Keratinocyte (primary cell): Measurements from ENCODE around the gene TMEM266. TPM values are rescaled to one million over a fixed set of nuclear protein-coding genes. Genes with fewer than 3 reads are reported as not detected.

Experiments used
- DNase-seq: peaks from one replicate; pipeline ENCODE4 v3.0.0-alpha.2; 2011; ENCODE audit warnings: low read depth, missing footprints, low spot score
- FAIRE-seq: peaks from 2 replicates; lab custom pipeline; 2011; peaks lifted over from hg19 to GRCh38; lab: Jason Lieb, UNC
- H2AFZ ChIP-seq: 2 replicates; pipeline ENCODE4 v1.6.0; 2012; ENCODE audit warnings: low read length, control low read depth, inconsistent platforms; ENCODE audit not compliant: control insufficient read depth
- H3K27ac ChIP-seq: 2 replicates; pipeline ENCODE4 v1.5.1; 2011; ENCODE audit warnings: low read length; ENCODE audit not compliant: control insufficient read depth, insufficient read depth
- H3K27me3 ChIP-seq: 3 replicates; pipeline ENCODE4 v1.6.0; 2011; ENCODE audit warnings: low read length; ENCODE audit not compliant: control insufficient read depth, insufficient read depth; ENCODE audit errors: extremely low read depth
- H3K36me3 ChIP-seq, 2 experiments: 2 replicates in 1 of 2; 3 replicates in 1 of 2; pipeline ENCODE4 v1.5.1; 2011; ENCODE audit warnings: low read length in 2 of 2, mild to moderate bottlenecking in 1 of 2; ENCODE audit not compliant: control insufficient read depth in 2 of 2, insufficient read depth in 2 of 2; ENCODE audit errors: extremely low read depth in 1 of 2
- H3K4me1 ChIP-seq: 3 replicates; pipeline ENCODE4 v1.5.1; 2011; ENCODE audit warnings: low read length; ENCODE audit not compliant: control insufficient read depth, insufficient read depth; ENCODE audit errors: extremely low read depth
- H3K4me2 ChIP-seq: 3 replicates; pipeline ENCODE4 v1.6.0; 2011; ENCODE audit warnings: low read depth, low read length; ENCODE audit not compliant: control insufficient read depth, insufficient read depth; ENCODE audit errors: extremely low read depth
- H3K4me3 ChIP-seq, 3 experiments: fragments of 200-600 bp in 1 of 3; sonication (generic) in 1 of 3; 2 replicates in 2 of 3; 3 replicates in 1 of 3; pipeline ENCODE4 v1.5.1; 2011 to 2016; ENCODE audit warnings: low read length in 3 of 3, mild to moderate bottlenecking in 3 of 3, control low read depth in 2 of 3, inconsistent platforms in 1 of 3, low read depth in 1 of 3, mixed read lengths in 1 of 3, mixed run types in 1 of 3, moderate library complexity in 1 of 3; ENCODE audit not compliant: control insufficient read depth in 2 of 3, insufficient read depth in 2 of 3; ENCODE audit errors: extremely low read depth in 1 of 3
- H3K79me2 ChIP-seq: 2 replicates; pipeline ENCODE4 v1.6.0; 2012; ENCODE audit warnings: low read length; ENCODE audit not compliant: control insufficient read depth, insufficient read depth
- H3K9ac ChIP-seq: 3 replicates; pipeline ENCODE4 v1.6.0; 2011; ENCODE audit warnings: low read length; ENCODE audit not compliant: control insufficient read depth, insufficient read depth; ENCODE audit errors: extremely low read depth
- H3K9me1 ChIP-seq: 3 replicates; pipeline ENCODE4 v1.6.0; 2011; ENCODE audit warnings: low read length; ENCODE audit not compliant: control insufficient read depth, insufficient read depth; ENCODE audit errors: extremely low read depth
- H3K9me3 ChIP-seq: 2 replicates; pipeline ENCODE4 v1.5.1; 2012; ENCODE audit warnings: low read depth, low read length; ENCODE audit not compliant: control insufficient read depth
- H4K20me1 ChIP-seq: 3 replicates; pipeline ENCODE4 v1.6.0; 2011; ENCODE audit warnings: low read length; ENCODE audit not compliant: control insufficient read depth, insufficient read depth; ENCODE audit errors: extremely low read depth
- EZH2 ChIP-seq: IDR thresholded peaks from one replicate; pipeline ENCODE4 v1.6.1; 2012; ENCODE audit warnings: inconsistent platforms, mild to moderate bottlenecking, low read length, moderate library complexity
- dilution Hi-C: fragments of 300-500 bp; cut with MboI; formaldehyde crosslinking; loops from one replicate; pipeline ENCODE4 v1.7.0; 2020; ENCODE audit warnings: low sequenced_read_pairs; ENCODE audit not compliant: extremely low pct_ligation_motif_present
- polyA plus RNA-seq, 5 experiments: library from polyadenylated mRNA; depleted of rRNA in 3 of 5; stranded (reverse) in 3 of 5; stranded (forward) in 1 of 5; unstranded in 1 of 5; fragments of >200 nt; gene quantifications; 1 replicate in 1 of 5; 2 replicates in 3 of 5; 3 replicates in 1 of 5; pipeline versions ENCODE4 v1.2.1 to v1.2.3, GENCODE V29; 2011 to 2012; ENCODE audit warnings: missing spikeins in 2 of 5, low read depth in 1 of 5, low replicate concordance in 1 of 5
- TF ChIP-seq, protein P1 (sequence below), 3 experiments: IDR thresholded peaks in 1 of 3; conservative IDR thresholded peaks in 1 of 3; optimal IDR thresholded peaks in 1 of 3; 2 replicates in 2 of 3; 3 replicates in 1 of 3; pipeline versions ENCODE3 to v1.5.1; 2011; ENCODE audit warnings: low read length in 3 of 3, mild to moderate bottlenecking in 3 of 3, moderate library complexity in 2 of 3, control low read depth in 1 of 3, inconsistent platforms in 1 of 3; ENCODE audit not compliant: insufficient read depth in 2 of 3; ENCODE audit errors: extremely low read depth in 1 of 3

Gene TMEM266
- polyA plus RNA-seq, 1 donor (not counting 4 experiments of a cell fraction or from before 2014, with no cell fraction given) = 0.03 TPM

DNA sequence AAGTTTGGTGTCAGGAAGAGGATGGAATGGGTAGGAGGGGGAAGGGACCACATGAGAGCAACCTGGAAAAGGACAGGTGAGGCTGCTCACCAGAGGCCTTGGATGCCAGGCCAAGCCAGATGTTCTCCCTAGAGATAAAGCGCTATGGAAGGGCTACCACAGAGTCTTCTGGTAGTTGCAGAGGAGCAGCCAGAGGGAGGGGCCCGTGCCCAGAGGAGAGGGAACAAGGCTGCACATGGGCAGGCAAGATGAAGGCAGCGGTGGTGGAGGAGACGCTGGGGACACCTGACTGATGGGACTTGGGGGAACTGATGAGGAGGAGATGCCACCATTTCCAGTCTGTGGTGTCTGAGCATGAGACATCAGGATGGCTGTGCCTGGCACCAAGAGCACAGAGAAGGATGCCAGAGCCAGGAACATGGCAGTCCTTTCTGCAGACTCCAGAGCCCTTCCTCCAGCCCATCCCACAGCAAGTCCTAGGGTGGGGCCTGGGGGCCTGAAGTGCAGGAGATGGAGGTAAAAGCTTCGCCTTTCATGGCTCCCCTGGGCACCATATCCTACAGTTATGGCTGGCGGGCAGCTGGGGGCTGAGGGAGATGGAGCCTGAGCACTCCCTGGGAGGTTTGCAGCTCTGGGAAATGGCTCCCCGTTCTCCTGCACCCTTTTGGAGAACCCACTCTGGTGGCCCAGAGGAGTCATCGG, 148.4 kb downstream of the TMEM266 start:
- FAIRE-seq (no peak), DNase-seq (no peak)
- no peak overlapping the region for H3K4me2 ChIP-seq
- H3K27ac ChIP-seq = no peak overlapping the region
- peaks cover 6% of the 10 kb centered on the region for H3K4me1 ChIP-seq
- no peaks in the 10 kb centered on the region for H3K9me1 ChIP-seq
- no peaks in the 10 kb centered on the region for H4K20me1 ChIP-seq
- dilution Hi-C loops = no loop called here
- no peak overlapping the region for H3K9ac ChIP-seq
- no peaks in the 10 kb centered on the region for H3K27me3 ChIP-seq
- TF ChIP-seq, protein P1, sequence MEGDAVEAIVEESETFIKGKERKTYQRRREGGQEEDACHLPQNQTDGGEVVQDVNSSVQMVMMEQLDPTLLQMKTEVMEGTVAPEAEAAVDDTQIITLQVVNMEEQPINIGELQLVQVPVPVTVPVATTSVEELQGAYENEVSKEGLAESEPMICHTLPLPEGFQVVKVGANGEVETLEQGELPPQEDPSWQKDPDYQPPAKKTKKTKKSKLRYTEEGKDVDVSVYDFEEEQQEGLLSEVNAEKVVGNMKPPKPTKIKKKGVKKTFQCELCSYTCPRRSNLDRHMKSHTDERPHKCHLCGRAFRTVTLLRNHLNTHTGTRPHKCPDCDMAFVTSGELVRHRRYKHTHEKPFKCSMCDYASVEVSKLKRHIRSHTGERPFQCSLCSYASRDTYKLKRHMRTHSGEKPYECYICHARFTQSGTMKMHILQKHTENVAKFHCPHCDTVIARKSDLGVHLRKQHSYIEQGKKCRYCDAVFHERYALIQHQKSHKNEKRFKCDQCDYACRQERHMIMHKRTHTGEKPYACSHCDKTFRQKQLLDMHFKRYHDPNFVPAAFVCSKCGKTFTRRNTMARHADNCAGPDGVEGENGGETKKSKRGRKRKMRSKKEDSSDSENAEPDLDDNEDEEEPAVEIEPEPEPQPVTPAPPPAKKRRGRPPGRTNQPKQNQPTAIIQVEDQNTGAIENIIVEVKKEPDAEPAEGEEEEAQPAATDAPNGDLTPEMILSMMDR (optimal IDR thresholded peaks at IDR 0.05 in 1 of 3, IDR thresholded peaks at IDR 0.05 in 1 of 3, conservative IDR thresholded peaks at IDR 0.05 in 1 of 3; ENCODE audit: extremely low read depth in 1 of 3, insufficient read depth in 2 of 3, low read length in 3 of 3) = no peak
- TF ChIP-seq EZH2 = no peak
- H3K36me3 ChIP-seq = peaks cover 17 to 21% of the 10 kb centered on the region in 2 experiments
- H3K9me3 ChIP-seq = no peaks in the 10 kb centered on the region
- H3K79me2 ChIP-seq = no peaks in the 10 kb centered on the region
- no peak overlapping the region for H2AFZ ChIP-seq
- no peak overlapping the region for H3K4me3 ChIP-seq

DNA sequence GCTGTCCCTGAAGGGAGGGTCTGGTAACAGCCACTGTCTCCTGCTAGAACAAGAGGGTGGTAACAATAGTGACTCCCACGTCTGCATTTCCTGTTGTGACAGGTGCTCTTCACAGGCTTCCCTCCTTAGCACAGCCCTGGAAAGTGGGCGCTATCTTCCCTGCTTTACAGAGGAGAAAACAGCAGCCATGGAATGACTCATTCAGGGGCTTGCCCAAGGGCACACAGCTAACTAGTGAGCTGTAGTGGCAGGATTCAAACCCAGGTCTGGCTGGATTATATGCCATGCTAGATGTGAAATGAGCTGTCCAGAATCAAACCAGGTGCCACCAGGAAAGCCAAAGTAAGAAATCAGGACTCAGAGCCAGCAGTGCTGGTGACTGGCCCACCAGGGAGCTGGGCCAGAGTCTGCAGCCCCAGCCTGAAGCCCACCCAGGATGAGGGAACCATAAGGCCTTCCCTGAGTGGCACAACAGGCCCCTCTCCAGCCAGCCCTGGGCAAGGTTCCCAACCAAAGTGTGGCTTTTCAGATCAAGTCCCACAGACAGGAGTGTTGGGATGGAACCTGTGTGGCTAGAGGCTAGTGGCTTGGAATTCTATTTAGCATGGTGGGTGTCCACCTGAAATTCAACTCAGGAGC, 149.1 kb downstream of the TMEM266 start:
- Histone ChIP-seq H4K20me1 (no peaks in the 10 kb centered on the region), H2AFZ (no peak overlapping the region), H3K27ac (no peak overlapping the region), H3K9me1 (no peaks in the 10 kb centered on the region), H3K27me3 (no peaks in the 10 kb centered on the region), H3K36me3 (peaks cover 22 to 23% of the 10 kb centered on the region in 2 experiments), H3K4me3 (no peak overlapping the region), H3K4me1 (peaks cover 6% of the 10 kb centered on the region), H3K79me2 (no peaks in the 10 kb centered on the region), H3K9ac (no peak overlapping the region), H3K9me3 (no peaks in the 10 kb centered on the region), H3K4me2 (no peak overlapping the region)
- TF ChIP-seq, protein P1 (optimal IDR thresholded peaks at IDR 0.05 in 1 of 3, IDR thresholded peaks at IDR 0.05 in 1 of 3, conservative IDR thresholded peaks at IDR 0.05 in 1 of 3; ENCODE audit: extremely low read depth in 1 of 3, insufficient read depth in 2 of 3, low read length in 3 of 3) = no peak
- no peak for TF ChIP-seq EZH2
- DNase-seq (no peak), FAIRE-seq (no peak)
- dilution Hi-C loops = no loop called here
